Measurements from ENCODE around the gene DCTN5. TPM values are rescaled to one million over a fixed set of nuclear protein-coding genes. Genes with fewer than 3 reads are reported as not detected.

DCTN5 gene
- total and polyA plus RNA-seq, 2 of the 13 experiments (the other 11 are each of a cell fraction or from before 2014, with no cell fraction given): 105 to 207 TPM

DNA sequence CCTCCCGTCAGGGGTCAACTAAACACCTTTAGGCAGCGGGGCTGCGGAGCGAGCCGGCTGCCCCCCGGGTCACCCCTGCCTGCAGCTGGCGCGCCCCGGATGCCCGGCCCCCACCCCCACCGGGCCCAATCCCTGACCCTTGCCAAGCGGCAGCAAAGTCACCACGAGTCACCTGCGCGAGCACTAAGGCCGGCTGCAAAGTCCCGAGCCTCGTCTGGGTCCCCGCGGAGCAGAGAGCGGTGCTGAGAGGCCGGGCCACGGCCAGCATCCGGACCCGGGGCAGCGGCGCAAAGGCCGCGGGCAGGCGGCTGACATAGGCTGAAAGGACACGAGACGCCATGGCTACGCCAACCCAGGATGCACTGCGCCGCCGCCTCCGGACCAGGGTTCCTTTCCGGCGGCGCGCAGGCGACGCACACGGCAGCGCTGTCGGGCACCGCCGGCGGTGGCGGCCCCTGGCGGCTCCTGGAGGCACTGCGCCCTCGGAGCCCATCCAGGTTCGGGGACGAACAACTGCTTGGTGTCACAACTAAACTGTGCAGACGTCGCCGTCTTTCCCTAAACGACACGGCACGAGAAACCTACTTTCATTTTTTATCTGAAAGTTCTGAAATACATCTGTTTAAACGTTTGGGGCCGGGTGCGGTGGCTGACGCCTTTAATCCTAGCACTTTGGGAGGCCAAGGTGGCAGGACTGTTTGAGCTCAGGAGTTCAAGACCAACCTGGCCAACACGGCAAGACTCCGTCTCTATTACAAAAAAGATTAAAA lies 45.1 kb upstream of the DCTN5 start, which contains the start of gene NDUFAB1 (continued):
- TF ChIP-seq, protein P1, sequence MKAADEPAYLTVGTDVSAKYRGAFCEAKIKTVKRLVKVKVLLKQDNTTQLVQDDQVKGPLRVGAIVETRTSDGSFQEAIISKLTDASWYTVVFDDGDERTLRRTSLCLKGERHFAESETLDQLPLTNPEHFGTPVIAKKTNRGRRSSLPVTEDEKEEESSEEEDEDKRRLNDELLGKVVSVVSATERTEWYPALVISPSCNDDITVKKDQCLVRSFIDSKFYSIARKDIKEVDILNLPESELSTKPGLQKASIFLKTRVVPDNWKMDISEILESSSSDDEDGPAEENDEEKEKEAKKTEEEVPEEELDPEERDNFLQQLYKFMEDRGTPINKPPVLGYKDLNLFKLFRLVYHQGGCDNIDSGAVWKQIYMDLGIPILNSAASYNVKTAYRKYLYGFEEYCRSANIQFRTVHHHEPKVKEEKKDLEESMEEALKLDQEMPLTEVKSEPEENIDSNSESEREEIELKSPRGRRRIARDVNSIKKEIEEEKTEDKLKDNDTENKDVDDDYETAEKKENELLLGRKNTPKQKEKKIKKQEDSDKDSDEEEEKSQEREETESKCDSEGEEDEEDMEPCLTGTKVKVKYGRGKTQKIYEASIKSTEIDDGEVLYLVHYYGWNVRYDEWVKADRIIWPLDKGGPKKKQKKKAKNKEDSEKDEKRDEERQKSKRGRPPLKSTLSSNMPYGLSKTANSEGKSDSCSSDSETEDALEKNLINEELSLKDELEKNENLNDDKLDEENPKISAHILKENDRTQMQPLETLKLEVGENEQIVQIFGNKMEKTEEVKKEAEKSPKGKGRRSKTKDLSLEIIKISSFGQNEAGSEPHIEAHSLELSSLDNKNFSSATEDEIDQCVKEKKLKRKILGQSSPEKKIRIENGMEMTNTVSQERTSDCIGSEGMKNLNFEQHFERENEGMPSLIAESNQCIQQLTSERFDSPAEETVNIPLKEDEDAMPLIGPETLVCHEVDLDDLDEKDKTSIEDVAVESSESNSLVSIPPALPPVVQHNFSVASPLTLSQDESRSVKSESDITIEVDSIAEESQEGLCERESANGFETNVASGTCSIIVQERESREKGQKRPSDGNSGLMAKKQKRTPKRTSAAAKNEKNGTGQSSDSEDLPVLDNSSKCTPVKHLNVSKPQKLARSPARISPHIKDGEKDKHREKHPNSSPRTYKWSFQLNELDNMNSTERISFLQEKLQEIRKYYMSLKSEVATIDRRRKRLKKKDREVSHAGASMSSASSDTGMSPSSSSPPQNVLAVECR (CRISPR knock-in tag; IDR thresholded peaks at IDR 0.05; ENCODE audit: borderline replicate concordance): peak; percentile 98
- no peak for TF ChIP-seq RFX5 (IDR thresholded peaks at IDR 0.05; ENCODE audit: low read depth, low read length)
- peak; percentile 94 for TF ChIP-seq KDM5A (IDR thresholded peaks at IDR 0.05; ENCODE audit: borderline replicate concordance, low read length)
- no peak for TF ChIP-seq ZNF282 (IDR thresholded peaks at IDR 0.05; ENCODE audit: partially characterized antibody)
- TF ChIP-seq NCOA2 (CRISPR knock-in tag; IDR thresholded peaks at IDR 0.05): no peak; the same call in 1 of the 2 replicates
- TF ChIP-seq, protein P2, sequence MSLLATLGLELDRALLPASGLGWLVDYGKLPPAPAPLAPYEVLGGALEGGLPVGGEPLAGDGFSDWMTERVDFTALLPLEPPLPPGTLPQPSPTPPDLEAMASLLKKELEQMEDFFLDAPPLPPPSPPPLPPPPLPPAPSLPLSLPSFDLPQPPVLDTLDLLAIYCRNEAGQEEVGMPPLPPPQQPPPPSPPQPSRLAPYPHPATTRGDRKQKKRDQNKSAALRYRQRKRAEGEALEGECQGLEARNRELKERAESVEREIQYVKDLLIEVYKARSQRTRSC (CRISPR knock-in tag; IDR thresholded peaks at IDR 0.05; ENCODE audit: low read depth): no peak
- TF ChIP-seq, protein P3, sequence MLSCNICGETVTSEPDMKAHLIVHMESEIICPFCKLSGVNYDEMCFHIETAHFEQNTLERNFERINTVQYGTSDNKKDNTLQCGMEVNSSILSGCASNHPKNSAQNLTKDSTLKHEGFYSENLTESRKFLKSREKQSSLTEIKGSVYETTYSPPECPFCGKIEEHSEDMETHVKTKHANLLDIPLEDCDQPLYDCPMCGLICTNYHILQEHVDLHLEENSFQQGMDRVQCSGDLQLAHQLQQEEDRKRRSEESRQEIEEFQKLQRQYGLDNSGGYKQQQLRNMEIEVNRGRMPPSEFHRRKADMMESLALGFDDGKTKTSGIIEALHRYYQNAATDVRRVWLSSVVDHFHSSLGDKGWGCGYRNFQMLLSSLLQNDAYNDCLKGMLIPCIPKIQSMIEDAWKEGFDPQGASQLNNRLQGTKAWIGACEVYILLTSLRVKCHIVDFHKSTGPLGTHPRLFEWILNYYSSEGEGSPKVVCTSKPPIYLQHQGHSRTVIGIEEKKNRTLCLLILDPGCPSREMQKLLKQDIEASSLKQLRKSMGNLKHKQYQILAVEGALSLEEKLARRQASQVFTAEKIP (CRISPR knock-in tag; IDR thresholded peaks at IDR 0.05; ENCODE audit: borderline replicate concordance): no peak
- TF ChIP-seq ZNF432 (CRISPR knock-in tag; IDR thresholded peaks at IDR 0.05; ENCODE audit: borderline replicate concordance): no peak
- TF ChIP-seq PPARG (CRISPR knock-in tag; conservative IDR thresholded peaks at IDR 0.05): peak; percentile 82
- TF ChIP-seq MXI1 (IDR thresholded peaks at IDR 0.05; ENCODE audit: borderline replicate concordance, low read depth, low read length): peak; percentile 99; the same call in 2 of the 3 replicates
- TF ChIP-seq ZNF598 (CRISPR knock-in tag; IDR thresholded peaks at IDR 0.05; ENCODE audit: borderline replicate concordance): peak; percentile 58; the same call in 1 of the 2 replicates
- TF ChIP-seq THAP11 (CRISPR knock-in tag; IDR thresholded peaks at IDR 0.05): peak; percentile 97
- TF ChIP-seq, protein P4, sequence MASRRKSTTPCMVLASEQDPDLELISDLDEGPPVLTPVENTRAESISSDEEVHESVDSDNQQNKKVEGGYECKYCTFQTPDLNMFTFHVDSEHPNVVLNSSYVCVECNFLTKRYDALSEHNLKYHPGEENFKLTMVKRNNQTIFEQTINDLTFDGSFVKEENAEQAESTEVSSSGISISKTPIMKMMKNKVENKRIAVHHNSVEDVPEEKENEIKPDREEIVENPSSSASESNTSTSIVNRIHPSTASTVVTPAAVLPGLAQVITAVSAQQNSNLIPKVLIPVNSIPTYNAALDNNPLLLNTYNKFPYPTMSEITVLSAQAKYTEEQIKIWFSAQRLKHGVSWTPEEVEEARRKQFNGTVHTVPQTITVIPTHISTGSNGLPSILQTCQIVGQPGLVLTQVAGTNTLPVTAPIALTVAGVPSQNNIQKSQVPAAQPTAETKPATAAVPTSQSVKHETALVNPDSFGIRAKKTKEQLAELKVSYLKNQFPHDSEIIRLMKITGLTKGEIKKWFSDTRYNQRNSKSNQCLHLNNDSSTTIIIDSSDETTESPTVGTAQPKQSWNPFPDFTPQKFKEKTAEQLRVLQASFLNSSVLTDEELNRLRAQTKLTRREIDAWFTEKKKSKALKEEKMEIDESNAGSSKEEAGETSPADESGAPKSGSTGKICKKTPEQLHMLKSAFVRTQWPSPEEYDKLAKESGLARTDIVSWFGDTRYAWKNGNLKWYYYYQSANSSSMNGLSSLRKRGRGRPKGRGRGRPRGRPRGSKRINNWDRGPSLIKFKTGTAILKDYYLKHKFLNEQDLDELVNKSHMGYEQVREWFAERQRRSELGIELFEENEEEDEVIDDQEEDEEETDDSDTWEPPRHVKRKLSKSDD (CRISPR knock-in tag; IDR thresholded peaks at IDR 0.05; ENCODE audit: low read depth): peak; percentile 80
- no peak for TF ChIP-seq MZF1 (CRISPR knock-in tag; IDR thresholded peaks at IDR 0.05; ENCODE audit: borderline replicate concordance)
- TF ChIP-seq MEIS1 (CRISPR knock-in tag; IDR thresholded peaks at IDR 0.05; ENCODE audit: borderline replicate concordance): peak; percentile 84
- TF ChIP-seq JUNB (CRISPR knock-in tag; IDR thresholded peaks at IDR 0.05; ENCODE audit: borderline replicate concordance): no peak
- peak; percentile 99 for TF ChIP-seq ZFP62 (CRISPR knock-in tag; IDR thresholded peaks at IDR 0.05)
- TF ChIP-seq CHCHD3 (CRISPR knock-in tag; IDR thresholded peaks at IDR 0.05): peak; percentile 96
- TF ChIP-seq ZEB1 (IDR thresholded peaks at IDR 0.05; ENCODE audit: insufficient replicate concordance, low read depth): peak; percentile 13
- no peak for TF ChIP-seq TCF7 (IDR thresholded peaks at IDR 0.05; ENCODE audit: low read depth)
